GM21526 (cell line): ENCODE data around the gene ADCY5.
"Not testable (repeated sequence)": the region's sequence is repeated elsewhere in the genome, so short reads cannot be mapped to it uniquely, and the experiment has no call there.

Source experiments
- ATAC-seq: cut with Tn5 transposase; IDR thresholded peaks from one replicate; pipeline ENCODE4 v1.9.1; 2021; ENCODE audit warnings: moderate library complexity; ENCODE audit not compliant: unreplicated experiment, low FRiP score

The ADCY5 gene

DNA sequence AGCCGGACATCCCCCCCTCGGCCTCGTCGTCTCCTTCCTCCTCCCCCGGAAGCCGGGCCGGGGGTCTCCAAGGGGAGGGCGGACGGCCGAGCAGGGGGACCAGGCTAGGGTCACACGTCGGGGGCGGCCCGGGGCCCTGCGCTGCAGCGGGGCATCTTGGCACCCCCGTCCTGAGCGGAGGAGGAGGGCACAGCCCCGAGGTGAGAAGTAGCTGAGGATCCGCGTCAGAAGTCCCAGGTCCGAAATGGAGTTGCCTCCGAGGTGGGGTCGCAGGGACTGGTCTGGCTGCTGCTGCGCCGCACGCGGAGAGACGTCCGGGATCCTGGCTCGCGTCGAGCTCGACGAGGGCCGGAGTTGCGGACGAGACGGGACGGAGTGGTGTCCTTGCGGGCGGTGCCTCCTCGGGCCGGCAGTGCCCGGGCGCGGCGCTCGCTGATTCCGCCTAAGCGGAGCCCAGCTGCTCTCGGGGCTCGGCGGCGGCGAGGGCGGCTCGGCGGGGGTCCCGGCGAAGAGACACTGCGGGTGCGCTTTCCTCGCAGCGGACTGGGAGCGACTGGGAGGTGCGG is at the start of gene ADCY5:
ADCY5 (minus strand) TSS at position 555 of the 566 bp plus-strand sequence; CDS start at position 10, 545 bp downstream.
- no peak for ATAC-seq

DNA sequence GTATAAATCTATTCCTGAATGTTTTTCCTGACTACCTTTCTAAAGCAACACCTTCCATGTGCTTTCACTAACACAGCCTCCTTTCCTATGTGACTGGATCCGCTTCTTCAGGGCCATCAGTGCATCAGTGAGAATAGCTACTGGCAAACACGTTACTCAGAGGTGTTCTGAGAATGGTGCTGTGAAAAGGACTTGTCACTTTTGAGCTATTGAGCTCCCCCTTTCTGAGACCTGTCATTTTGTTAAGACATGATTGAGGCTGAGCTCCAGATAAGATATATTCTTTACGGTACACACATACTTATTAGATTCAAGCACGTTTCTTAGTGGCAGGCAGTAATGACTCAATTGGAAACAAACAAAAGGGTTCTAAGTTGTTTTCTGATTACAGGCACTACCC is 45.0 kb upstream of the ADCY5 start:
- ATAC-seq, result no peak

DNA sequence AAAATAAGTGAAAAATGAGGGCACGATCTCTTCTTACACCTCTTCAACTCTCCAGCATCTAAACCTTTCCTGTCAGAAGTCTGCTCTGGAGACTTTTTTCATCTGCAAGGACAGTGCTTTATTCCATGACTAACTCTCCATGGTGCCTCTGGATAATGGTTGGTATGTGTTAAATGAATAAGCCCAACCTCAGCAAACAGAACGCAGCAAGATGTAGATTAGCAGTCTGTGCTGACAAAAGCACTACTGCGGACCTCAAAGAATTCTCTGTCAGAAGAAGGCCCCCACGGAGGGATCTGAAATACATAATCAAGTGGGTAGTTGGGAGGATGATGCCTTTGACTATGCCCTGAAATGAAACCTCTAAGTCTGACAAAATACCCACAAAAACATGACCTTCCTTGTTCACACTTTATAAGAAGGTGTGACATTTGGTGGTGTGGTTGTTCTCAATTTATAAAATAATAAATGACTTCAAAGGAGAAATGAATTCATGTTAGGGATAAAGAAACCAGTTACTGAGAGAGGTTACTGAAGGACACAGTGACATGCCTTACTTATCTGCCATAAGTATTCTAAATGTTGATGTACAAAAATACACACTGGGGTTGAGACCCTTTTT is 43.2 kb upstream of the ADCY5 start:
- no peak for ATAC-seq

DNA sequence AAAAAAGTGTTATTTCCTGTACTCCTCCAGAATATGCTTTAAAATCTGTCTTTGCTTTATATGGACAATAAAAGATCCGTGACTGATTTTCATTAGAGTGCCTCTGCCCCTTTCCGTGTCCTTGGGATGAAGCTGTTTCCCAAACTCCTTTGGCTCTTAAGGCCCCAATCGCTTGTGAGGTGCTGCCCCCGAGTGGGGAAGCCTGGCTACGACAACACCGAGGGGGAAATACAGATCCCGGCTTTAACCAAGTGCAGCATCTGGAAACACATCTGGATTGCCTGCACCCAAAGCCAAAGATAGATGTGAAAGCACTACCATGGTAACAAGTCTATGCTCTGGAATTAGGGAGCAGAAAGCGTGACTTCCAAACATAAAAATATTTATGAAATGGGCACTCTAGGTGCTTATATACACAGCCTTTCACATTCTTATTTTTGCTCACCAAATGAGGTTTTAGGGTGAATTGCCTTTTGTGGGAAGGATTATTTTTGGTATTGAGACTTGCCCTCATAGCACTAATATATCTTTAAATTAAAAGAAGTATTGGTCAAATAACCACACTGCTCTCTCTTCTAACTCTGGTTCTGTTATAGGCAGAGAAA is 40.6 kb upstream of the ADCY5 start:
- ATAC-seq, result no peak

DNA sequence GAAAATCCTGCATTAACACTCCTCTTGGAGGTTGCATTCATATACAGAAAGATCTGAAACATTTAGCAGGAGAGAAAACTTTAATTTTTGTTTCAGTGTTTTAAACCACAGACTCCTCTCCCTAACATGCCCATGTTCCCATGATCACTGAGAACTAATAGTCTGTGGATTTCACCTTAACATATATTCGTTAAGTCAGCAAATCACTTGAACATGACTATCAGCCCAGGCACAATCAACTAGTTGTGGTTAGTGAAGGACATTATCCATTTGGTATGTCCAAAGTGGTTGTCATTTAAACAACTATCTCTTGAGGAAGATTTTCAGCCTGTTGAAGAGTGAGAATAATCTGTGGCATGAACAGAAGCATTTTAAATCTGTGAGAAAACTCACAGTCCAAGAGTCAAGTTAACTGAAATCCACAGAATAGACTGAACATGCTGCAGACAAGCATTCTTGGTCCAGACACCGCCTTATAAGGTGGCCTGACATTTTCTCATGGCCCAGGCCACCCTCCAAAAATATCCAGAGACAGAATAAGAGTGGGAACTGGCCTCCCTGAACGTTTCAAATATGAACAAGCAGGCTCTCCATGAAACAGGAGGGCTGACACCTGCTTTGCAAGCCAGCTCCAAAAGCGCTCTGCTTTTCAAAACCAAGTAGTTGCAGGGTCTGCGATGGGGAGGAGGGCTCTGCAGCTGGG is 39.9 kb upstream of the ADCY5 start:
- no peak for ATAC-seq

DNA sequence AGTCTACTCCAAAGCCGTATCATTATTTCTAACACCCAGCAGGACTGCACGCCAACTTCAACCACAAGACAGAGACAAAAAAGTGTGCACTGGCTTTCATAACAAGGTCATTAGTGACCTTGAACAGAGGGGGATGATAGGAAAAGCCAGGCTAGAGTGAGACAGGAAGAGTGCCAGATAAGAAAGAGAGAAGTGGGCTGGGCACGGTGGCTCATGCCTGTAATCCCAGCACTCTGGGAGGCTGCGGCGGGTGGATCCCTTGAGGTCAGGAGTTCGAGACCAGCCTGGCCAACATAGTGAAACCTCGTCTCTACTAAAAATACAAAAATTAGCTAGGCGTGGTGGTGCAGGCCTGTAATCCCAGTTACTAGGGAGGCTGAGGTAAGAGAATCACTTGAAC is 38.2 kb upstream of the ADCY5 start:
- not testable (repeated sequence) for ATAC-seq

DNA sequence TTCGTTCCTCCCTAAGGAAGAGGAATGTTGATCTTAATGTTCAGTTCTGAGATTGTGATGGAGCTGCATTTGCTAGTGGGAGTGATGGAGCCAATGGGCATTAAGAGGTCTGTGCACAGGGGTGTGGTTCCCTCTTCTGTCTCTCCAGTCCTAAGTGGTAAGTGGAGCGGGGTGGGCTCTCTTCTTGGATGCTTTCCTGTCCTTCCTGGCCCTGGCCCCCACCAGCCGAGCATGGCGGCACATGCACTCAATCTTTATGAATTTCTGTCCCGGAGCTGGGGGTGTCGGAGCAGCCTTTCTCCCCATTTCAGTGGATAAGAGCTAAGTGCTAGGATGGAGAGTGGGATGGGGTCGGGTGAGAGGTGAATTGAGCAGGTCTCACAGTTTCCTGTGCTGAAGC is 37.6 kb upstream of the ADCY5 start:
- ATAC-seq, result no peak

DNA sequence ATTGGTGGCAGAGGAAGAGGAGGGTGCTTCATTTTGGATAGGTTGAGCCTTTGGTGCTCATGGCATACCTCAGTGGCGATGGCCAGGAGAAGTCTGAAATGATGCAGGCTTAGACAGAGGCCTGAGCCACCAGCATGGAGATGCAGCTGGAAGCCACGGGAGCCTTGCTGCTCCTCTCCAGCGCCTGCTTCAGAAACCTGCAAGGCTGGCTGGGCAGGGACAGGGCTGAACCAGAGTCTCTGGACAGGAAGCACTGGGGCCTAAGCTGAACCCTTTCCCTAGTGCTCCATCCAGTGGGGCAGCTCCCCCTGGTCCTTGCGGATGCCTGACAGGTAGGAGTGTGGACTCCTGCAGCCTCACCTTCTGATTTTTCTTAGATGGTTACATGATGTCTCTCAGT is 36.7 kb upstream of the ADCY5 start:
- no peak for ATAC-seq

DNA sequence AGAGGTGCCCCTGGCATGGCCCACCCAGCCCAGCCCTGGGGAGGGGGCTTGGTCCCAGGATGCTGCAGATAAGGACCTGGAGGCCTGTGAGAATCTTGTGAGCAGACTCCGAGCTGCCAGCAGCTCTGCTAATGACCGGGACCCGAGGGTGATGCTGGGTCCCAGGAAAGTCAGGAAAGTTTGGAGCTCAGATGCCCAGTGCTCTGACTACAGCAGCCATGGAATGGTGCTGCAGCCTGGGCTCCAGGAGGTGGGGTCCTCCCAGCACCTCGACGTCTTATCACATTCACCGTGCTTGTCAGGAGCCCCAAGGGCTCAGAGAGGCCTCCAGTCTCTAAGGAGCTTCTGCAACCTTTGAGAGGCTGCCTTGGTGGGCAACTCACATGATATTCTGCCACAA is 34.3 kb upstream of the ADCY5 start:
- no peak for ATAC-seq

DNA sequence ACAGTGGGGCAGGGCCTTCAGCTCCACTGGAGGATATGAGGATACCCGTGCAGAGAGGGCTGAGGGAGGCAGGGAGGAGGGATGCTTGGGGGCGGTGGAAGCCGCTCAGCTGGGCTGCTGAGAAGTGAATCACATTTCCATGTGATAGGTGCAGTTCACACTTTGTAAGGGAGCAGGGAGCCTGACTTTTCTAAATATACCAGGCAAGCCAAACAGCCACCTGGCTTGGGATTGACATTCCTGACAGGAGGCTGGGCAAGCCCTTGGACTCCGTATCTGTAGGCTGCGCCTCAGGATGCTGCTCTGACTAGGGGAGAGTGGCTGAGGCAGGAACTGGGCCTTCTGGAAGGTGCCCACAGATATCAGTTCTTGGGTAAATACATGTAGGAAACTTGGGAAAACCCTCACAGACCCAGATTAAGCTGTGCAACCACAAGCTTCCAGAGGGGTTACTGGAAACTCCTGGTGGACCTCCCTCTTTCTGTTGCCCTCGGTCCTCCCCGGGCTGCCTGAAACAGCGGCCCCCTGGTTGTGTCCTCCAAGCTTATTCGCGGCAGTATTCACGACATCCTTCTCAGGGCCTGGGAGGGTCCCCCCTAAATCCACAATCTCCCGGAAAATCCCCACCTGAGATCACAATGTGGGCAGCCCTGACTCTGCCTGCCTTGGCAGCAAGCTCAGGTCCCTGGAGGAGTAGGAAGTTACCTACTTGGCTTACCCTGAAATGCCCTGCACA is 33.0 kb upstream of the ADCY5 start:
- ATAC-seq, result no peak

DNA sequence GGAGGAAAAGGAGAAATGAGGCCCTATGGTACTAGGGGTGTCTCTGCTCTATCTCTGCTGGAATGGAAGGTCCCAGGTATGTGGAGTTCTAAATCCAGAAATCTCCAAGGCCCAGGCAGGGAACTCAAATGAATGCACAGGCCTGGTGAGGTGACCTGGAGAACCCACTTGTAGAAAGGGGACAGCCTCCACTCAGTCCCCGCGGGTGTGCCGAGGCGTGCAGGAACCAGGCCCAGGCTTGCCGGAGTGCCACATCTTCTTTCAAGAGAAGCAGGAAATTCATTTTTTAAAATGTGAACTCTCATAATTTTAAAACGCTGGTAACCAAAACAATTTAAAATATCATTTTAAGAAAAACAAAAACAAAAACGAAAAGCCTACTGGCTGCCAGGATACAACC is 32.2 kb upstream of the ADCY5 start:
- ATAC-seq, result no peak

DNA sequence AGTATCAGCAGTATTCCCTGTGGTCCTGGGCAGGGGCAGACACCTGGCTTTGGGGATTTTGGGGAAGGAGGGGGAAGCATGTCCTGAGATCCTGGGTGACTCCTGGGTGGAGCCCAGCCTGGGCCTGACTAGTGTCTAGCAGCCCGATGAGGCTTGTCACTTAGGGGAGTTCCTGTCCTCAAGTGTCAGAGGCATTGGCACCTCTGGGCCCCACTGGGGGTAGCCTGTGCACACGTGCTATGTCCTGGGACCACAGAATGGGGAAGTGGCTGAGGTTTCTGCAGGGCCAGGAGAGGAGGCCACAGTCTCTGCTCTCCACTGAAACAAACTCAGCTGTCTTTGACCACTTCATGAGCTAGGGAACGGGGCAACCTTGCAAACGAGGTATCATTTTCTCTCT is 31.5 kb upstream of the ADCY5 start:
- no peak for ATAC-seq

DNA sequence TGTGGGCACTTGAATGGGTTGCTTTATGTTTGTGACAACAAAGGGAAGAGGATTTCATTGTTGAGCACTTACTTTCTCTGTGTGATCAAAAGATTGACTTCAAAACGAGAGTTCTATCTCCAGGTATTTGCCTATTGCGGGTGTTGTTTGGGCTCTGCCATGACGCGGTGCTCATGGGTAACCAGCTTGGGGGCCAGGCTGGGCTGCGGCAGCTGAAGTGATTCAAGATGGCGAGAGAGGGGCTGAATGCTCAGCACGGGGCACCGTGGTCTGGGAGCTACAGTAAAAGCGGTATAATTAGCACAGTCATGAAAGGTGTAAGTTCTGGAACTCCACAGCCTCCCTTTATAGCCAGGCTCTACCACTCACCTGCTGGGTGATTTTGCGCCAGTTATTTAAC is 31.0 kb upstream of the ADCY5 start:
- no peak for ATAC-seq

DNA sequence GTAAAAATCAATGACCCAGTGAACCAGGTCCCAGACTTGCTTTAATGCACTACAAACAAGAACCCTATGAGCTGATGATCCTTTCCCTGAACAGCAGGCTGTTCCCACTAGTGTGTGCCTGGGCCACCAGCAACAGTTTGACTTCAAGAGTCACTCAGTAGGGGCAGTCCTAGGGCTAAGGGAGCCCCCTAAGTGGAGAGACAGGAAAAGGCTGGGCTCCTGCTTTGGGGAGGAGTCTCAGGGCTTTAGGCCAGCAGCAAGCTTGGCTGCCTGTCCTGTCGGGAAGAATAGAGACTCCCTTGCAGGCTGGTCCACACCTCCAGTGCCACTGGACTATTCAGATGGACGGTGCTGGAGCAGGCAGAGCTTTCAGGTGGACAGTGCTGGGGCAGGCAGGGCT is 29.4 kb upstream of the ADCY5 start:
- ATAC-seq, result no peak

DNA sequence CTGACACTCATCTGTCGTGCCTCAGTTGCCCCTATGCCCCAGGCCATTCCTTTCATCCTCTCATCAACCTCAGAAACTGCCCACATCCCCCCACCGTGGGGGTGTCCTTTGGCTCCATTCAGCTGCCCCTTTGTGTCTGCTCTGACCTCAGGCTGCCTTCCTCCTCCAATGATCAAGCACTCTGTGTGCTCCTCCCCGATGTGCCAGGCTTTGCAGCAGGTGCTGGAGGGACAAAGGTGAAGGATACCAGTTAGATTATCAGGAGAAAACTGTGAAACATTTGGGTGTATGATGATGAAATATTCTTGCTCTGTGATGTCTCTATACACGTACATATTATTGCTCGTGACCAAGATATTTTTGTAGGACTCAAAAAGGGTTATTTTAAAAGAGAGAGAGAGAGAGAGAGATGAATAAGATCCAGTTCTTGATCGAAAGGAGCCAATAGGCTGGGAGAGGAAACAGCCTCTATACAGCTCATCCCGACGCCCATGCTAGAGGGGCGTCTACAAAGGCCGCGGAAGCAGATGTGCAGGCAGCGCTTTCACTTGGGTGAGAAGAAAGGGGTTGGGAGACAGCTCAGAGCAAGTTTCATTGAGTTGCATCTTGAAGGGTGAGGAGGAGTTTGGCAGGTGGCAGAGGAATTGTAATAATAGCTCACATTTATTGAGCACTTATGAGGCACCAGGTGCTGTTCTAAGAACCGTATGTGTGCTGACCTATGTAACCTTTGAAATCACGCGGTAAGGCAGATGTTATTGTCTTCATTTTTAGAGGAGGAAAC is 28.3 kb upstream of the ADCY5 start:
- no peak for ATAC-seq

DNA sequence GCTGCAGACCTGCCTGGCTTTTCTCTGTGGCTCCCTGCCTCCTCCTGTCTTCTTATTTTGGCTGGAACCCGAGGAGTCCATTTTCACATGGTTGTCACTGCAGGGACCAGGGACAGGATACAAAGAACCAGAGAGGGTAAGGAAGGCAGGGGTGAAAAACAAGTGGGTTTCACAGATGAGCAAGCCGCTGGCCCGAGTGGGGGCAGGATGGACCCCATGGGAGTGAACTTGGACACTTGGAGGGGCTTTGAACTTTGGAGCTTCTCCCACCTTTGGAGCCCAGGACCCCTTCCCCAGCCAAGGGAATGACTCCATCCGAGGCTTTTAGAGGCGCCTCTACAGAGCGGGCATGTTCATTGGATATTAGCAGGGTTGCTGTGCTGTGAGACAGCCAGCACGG is 26.9 kb upstream of the ADCY5 start:
- ATAC-seq, result no peak

DNA sequence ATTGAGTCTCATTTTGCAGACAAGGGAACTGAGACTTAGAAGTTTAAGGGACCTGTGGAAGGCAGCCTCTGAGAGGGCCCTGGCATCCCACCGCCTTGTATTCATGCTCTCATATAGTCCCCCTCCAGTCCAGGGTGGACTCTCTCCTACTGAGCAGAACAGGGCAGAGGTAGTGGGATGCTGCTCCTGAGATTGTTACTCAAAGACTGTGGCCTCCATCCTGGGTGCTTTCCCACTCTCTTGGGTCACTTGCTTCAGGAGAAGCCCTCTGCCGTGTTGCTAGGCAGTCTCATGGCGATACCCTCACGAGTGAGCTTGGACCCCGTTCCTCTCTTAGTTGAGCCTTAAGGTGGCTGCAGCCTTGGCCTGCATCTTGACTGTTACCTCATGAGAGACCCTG is 22.2 kb upstream of the ADCY5 start:
- ATAC-seq, result no peak

DNA sequence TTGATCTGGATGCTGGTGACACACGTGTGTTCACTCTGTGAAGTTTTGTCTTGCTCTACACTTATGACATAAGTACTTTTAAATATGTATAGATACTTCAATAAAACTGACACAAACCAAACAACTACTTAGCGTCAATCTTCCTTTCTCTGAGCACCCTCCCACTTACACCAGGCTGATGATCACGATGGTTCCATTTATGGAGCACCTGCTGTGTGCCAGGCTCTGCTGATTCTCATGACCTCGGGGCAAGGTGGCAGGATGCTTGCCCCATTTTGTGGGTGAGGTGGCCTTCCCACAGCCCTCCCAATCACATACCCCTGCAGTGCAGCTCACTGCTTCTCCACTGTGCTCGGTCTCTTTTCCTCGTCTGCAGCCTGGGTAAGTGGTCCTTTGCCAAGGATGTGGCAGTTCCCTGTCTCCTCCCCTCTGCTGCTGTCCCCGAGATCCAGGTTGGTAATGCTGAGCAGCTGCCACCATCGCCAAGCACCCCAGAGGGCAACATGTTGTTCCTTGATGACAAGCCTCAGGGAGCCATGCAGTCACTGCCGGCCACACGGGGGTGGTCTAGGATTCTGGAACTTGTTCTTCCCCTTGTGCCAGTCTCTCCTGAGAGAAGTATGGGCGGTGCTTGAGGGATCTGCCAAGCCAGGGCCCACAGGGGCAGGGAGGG is 20.6 kb upstream of the ADCY5 start:
- no peak for ATAC-seq

DNA sequence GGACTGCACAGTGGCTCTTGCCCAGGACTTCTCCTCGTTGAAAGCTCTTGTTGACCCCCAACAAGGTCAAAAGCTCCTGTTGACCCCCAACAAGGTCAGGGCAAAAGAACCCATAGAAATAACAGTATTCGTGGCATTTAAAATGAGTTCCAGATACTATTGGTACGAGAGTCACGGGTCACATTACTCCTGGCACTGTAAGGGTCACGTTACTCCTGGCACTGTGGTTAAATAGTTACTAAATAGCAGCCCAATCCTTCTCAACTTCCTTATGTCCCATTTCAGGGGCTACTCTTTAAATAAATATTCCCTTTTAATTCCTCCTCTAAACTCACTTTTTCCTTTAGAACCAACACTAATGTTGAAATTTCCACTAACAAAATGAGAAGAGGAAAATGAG is 18.2 kb upstream of the ADCY5 start:
- no peak for ATAC-seq

DNA sequence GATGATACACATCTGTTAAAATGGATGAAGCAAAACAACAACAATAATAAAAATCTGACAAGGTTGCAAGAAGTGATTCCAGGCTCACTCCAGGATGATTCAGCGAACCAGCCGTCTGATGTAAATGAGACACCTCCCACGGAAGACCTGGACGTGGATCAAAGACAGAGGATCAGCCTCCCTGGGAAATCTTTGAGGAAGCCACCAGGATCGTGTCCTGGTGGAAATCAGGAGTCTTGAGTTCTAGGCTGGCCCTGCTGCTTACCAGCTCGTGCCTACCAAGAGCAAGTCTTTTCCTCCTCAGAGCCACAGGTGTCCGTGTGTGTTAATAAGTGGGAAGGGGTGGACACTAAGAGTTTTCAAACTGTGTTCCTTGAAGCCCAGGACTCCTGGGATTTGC is 15.3 kb upstream of the ADCY5 start:
- no peak for ATAC-seq
